CD4-positive, alpha-beta memory T cell (primary cell): Measurements from ENCODE around the gene ATP11C. TPM values are rescaled to one million over a fixed set of nuclear protein-coding genes. Genes with fewer than 3 reads are reported as not detected.
"Not testable (repeated sequence)": the region's sequence is repeated elsewhere in the genome, so short reads cannot be mapped to it uniquely, and the experiment has no call there.

Experiments
- CTCF ChIA-PET: fragments of 350-600 bp; sonication (Branson Sonifier 250); formaldehyde crosslinking; loops from one replicate; lab custom pipeline; 2021; ENCODE audit warnings: inconsistent platforms; ENCODE audit not compliant: partially characterized antibody; lab: Charles Lee
- POLR2A ChIA-PET: fragments of 350-600 bp; sonication (Branson Sonifier 250); formaldehyde crosslinking; loops from one replicate; lab custom pipeline; 2021; ENCODE audit not compliant: partially characterized antibody; lab: Charles Lee
- DNase-seq, 5 donors: peaks; one replicate each; pipeline versions ENCODE4 v3.0.0 to v3.0.0-alpha.2; 2020 to 2022; ENCODE audit warnings: mixed read lengths in 1 of 5
- H3K27ac ChIP-seq: one replicate; pipeline ENCODE4 v1.7.0; 2013; ENCODE audit warnings: low read depth, low read length
- H3K27me3 ChIP-seq: 2 replicates; pipeline ENCODE4 v1.7.0; 2013; ENCODE audit warnings: mild to moderate bottlenecking, low read length, moderate library complexity; ENCODE audit not compliant: insufficient read depth
- H3K36me3 ChIP-seq: 2 replicates; pipeline ENCODE4 v1.7.0; 2013; ENCODE audit warnings: mild to moderate bottlenecking, low read length, moderate library complexity; ENCODE audit not compliant: insufficient read depth
- H3K4me1 ChIP-seq: 2 replicates; pipeline ENCODE4 v1.7.0; 2013; ENCODE audit warnings: mild to moderate bottlenecking, low read length, moderate library complexity; ENCODE audit not compliant: insufficient read depth
- H3K4me3 ChIP-seq, 2 donors: one replicate each; pipeline ENCODE4 v1.7.0; 2013; ENCODE audit warnings: low read length in 2 of 2, mild to moderate bottlenecking in 1 of 2
- H3K9me3 ChIP-seq, 2 donors: one replicate each; pipeline ENCODE4 v1.7.0; 2013; ENCODE audit warnings: low read length in 2 of 2, control low read depth in 1 of 2; ENCODE audit not compliant: control insufficient read depth in 1 of 2
- H3K27ac Mint-ChIP-seq, 7 donors: one replicate each; pipeline ENCODE4 v1.8.0; 2020 to 2021; ENCODE audit warnings: mixed read lengths in 7 of 7, mild to moderate bottlenecking in 6 of 7, inconsistent platforms in 3 of 7, moderate library complexity in 3 of 7
- H3K27me3 Mint-ChIP-seq, 2 donors: one replicate each; pipeline ENCODE4 v1.8.0; 2020 to 2021; ENCODE audit warnings: mixed read lengths in 2 of 2
- H3K36me3 Mint-ChIP-seq, 2 donors: one replicate each; pipeline ENCODE4 v1.8.0; 2020 to 2021; ENCODE audit warnings: mixed read lengths in 2 of 2, inconsistent platforms in 1 of 2, mild to moderate bottlenecking in 1 of 2
- H3K4me1 Mint-ChIP-seq, 4 donors: one replicate each; pipeline ENCODE4 v1.8.0; 2020 to 2021; ENCODE audit warnings: mixed read lengths in 4 of 4, mild to moderate bottlenecking in 1 of 4
- H3K4me3 Mint-ChIP-seq, 8 donors: one replicate each; pipeline ENCODE4 v1.8.0; 2020 to 2021; ENCODE audit warnings: mixed read lengths in 8 of 8, mild to moderate bottlenecking in 7 of 8, moderate library complexity in 6 of 8, inconsistent platforms in 3 of 8
- H3K9me3 Mint-ChIP-seq, 8 donors: one replicate each; pipeline ENCODE4 v1.8.0; 2020 to 2021; ENCODE audit warnings: mixed read lengths in 8 of 8, mild to moderate bottlenecking in 5 of 8, inconsistent platforms in 3 of 8, moderate library complexity in 1 of 8
- intact Hi-C: fragments of 100-400 bp; cut with micrococcal nuclease; formaldehyde crosslinking; loops from one replicate; pipeline ENCODE4 v1.15.1; 2023
- polyA plus RNA-seq, 2 donors: library from polyadenylated mRNA; unstranded; fragments of 300-500 nt; fragmentation: Illumina TruSeq; gene quantifications; one replicate each; pipeline ENCODE4 v1.2.3, GENCODE V29; 2021
- total RNA-seq, 2 experiments: library from RNA; stranded (reverse); gene quantifications; one replicate each; pipeline ENCODE4 v1.2.3, GENCODE V29; 2021

The ATP11C gene
- total and polyA plus RNA-seq, 4 experiments from 2014 or later, result 3.4 to 25.6 (median 14.9) TPM

DNA sequence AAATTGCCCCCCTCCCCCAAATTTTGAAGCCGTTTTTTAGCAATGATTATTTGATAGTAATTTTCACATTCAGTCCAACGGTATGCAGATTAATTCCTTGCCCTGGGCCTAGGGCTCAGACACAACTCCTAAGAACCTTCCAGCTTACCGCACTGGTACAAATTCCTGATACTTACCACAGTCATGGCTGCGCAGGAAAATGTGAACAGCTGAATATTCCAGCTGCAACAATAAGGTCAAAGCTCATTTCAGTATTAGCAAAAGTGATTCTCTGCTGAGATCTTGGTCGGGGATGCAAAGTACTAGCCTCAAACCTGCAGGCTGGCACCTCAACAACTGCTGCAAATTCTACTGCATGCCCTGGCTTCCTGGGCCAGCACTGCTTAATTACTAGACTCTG lies 3.0 kb downstream of the ATP11C start:
- H3K27me3 Mint-ChIP-seq, result no peaks in the 10 kb centered on the region
- Histone ChIP-seq H3K4me1 (peaks cover 16% of the 10 kb centered on the region), H3K9me3 (no peaks in the 10 kb centered on the region), H3K4me3 (no peak overlapping the region), H3K36me3 (no peaks in the 10 kb centered on the region), H3K27me3 (no peaks in the 10 kb centered on the region), H3K27ac (no peak overlapping the region)
- peak overlapping the region in 3 of 8 donors; percentile 15 to 82 (median 80) for H3K4me3 Mint-ChIP-seq
- POLR2A ChIA-PET, result interaction anchor here (0.6 kb wide), 1 partner anchor 210 kb away, joined by 4 read pairs; no protein-coding TSS in a partner anchor
- intact Hi-C loops, result no loop called here
- no peaks in the 10 kb centered on the region for H3K9me3 Mint-ChIP-seq
- no peak for DNase-seq
- CTCF ChIA-PET, result interaction anchor here (1.6 kb wide), 1 partner anchor 9 kb away, joined by 3 read pairs; no protein-coding TSS in a partner anchor
- H3K36me3 Mint-ChIP-seq, result peaks cover 0 to 9% of the 10 kb centered on the region in 2 donors
- peaks cover 18 to 41% (median 29%) of the 10 kb centered on the region in 4 donors for H3K4me1 Mint-ChIP-seq
- peak overlapping the region in 1 of 7 donors; percentile 48 for H3K27ac Mint-ChIP-seq

DNA sequence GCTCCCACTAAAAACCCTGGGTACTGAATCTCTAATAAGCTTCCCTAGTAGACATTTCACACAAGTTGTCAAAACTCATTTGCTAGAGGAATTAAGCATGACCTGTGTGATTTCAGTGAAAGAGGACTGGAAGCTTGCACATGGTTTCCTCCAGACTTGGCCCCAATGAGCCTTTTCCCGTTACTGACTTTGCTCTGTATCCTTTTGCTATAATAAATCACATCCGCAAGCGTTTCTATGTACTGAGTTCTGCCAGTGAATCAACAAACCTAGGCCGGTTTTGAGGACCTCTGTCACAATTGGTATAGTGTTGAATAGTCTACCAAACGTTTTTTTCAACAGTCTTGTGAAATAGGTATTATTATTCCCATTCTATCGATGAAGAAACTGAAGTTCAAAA lies 8.2 kb downstream of the ATP11C start:
- peaks cover 13 to 36% (median 27%) of the 10 kb centered on the region in 4 donors for H3K4me1 Mint-ChIP-seq
- no peak for DNase-seq
- no peak overlapping the region for H3K4me3 ChIP-seq
- no peaks in the 10 kb centered on the region for H3K36me3 ChIP-seq
- CTCF ChIA-PET, result no interaction called here
- intact Hi-C loops, result no loop called here
- H3K4me1 ChIP-seq, result peaks cover 8% of the 10 kb centered on the region
- H3K36me3 Mint-ChIP-seq, result peaks cover 0 to 11% of the 10 kb centered on the region in 2 donors
- H3K9me3 ChIP-seq, result no peaks in the 10 kb centered on the region
- H3K27ac ChIP-seq, result no peak overlapping the region
- POLR2A ChIA-PET, result interaction anchor here (0.6 kb wide), 1 partner anchor 9 kb away, joined by 3 read pairs; no protein-coding TSS in a partner anchor
- H3K27ac Mint-ChIP-seq, result peak overlapping the region in 1 of 7 donors; percentile 4
- no peaks in the 10 kb centered on the region for H3K27me3 ChIP-seq
- no peak overlapping the region for H3K4me3 Mint-ChIP-seq
- H3K9me3 Mint-ChIP-seq, result no peaks in the 10 kb centered on the region
- no peaks in the 10 kb centered on the region for H3K27me3 Mint-ChIP-seq

DNA sequence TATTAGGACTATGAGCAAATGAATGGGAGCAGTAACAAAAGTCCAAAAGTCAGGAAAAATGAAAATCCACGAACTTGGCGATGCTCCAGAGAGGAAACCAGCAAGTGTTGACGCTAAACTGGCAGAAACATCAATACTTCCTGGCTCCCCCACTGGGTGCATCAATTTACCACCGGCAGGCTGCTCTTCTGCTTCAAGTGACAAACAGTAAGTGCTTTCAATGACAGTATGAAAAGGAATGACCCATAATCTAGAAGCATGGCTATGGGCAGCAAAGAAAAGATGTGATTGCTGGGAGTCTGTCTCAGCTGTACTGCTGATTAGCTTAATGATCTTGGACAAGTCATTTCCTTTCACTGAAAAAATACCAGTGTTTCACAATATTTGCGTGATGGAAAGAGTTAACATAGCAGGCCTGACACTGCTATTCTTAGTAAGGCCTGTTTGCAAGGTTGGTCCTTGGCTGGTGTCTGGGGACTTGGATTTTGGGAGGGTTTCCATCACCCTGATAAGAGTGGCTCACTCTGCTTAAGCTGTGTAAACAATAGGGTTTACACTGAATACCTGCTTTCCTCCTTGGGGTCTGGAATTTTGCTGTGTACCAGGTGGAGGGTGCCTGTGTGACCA lies 8.7 kb downstream of the ATP11C start:
- no peak overlapping the region for H3K4me3 ChIP-seq
- H3K27ac Mint-ChIP-seq, result peak overlapping the region in 1 of 7 donors; percentile 19
- H3K27ac ChIP-seq, result no peak overlapping the region
- H3K9me3 Mint-ChIP-seq, result no peaks in the 10 kb centered on the region
- peaks cover 0 to 11% of the 10 kb centered on the region in 2 donors for H3K36me3 Mint-ChIP-seq
- no peaks in the 10 kb centered on the region for H3K9me3 ChIP-seq
- no peaks in the 10 kb centered on the region for H3K27me3 Mint-ChIP-seq
- H3K4me3 Mint-ChIP-seq, result no peak overlapping the region
- CTCF ChIA-PET, result no interaction called here
- H3K27me3 ChIP-seq, result no peaks in the 10 kb centered on the region
- intact Hi-C loops, result no loop called here
- POLR2A ChIA-PET, result no interaction called here
- no peak for DNase-seq
- no peaks in the 10 kb centered on the region for H3K36me3 ChIP-seq
- peaks cover 7% of the 10 kb centered on the region for H3K4me1 ChIP-seq
- H3K4me1 Mint-ChIP-seq, result peaks cover 9 to 32% (median 24%) of the 10 kb centered on the region in 4 donors

DNA sequence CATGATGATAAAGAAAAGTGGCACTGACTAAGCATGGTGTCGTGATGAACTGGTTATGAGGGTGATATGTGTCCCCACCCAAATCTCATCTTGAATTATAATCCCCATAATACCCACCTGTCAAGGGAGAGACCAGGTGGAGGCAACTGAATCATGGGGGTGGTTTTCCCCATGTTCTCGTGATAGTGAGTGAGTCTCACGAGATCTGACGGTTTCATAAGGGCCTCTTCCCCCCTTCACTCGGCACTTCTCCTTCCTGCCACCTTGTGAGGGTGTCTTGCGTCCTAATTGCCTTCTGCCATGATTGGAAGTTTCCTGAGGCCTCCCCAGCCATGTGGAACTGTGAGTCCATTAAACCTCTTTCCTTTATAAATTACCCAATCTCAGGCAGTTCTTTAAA lies 11.7 kb downstream of the ATP11C start:
- peaks cover 7 to 25% (median 23%) of the 10 kb centered on the region in 4 donors for H3K4me1 Mint-ChIP-seq
- H3K36me3 Mint-ChIP-seq, result peaks cover 0 to 13% of the 10 kb centered on the region in 2 donors
- H3K27me3 Mint-ChIP-seq, H3K27ac ChIP-seq, H3K4me1 ChIP-seq, POLR2A ChIA-PET, H3K4me3 ChIP-seq, intact Hi-C loops, H3K4me3 Mint-ChIP-seq, H3K36me3 ChIP-seq, H3K9me3 Mint-ChIP-seq, DNase-seq, H3K27me3 ChIP-seq, H3K9me3 ChIP-seq: not testable (repeated sequence)
- peak overlapping the region in 1 of 7 donors; percentile 29 for H3K27ac Mint-ChIP-seq
- CTCF ChIA-PET, result interaction anchor here (1.2 kb wide), 1 partner anchor 9 kb away, joined by 3 read pairs; no protein-coding TSS in a partner anchor

DNA sequence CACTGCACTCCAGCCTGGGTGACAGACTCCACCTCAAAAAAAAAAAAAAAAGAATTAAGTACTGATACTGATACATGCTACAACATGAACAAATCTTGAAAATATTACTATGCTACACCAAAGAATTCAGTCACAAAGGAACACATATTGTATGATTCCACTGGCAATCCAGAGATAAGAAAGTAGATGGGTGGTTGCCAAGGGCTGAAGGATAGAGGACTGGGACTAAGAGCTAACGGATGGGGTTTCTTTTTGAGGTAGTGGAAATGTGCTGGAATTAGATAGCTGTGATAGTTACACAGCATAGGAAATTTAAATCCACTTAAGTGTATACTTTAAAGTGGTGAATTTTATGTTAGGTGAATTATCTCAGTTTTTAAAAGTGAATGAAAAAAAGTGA lies 12.5 kb downstream of the ATP11C start:
- POLR2A ChIA-PET, result no interaction called here
- no peak overlapping the region for H3K27ac Mint-ChIP-seq

DNA sequence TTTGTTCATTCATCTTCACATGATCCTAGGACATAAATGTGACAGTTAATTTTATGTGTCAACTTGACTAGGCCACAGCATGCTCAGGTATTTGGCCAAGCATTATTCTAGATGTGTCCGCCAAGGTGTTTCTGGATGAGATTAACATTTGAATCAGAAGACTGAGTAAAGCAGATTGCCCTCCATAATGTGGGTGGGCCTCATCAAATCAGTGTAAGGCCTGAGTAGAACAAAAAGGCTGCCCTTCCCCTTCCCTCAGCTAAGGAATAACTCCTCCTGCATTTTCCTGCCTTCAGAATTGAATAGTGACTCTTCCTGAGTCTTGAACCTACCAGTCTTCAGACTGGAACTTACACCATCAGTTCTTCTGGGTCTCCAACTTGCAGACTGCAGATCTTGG lies 18.4 kb downstream of the ATP11C start:
- ChIA-PET CTCF (no interaction called here), POLR2A (no interaction called here)
- no peaks in the 10 kb centered on the region for H3K9me3 ChIP-seq
- H3K27ac Mint-ChIP-seq, result no peak overlapping the region
- no peak overlapping the region for H3K27ac ChIP-seq
- no peaks in the 10 kb centered on the region for H3K27me3 Mint-ChIP-seq
- H3K36me3 Mint-ChIP-seq, result peaks cover 0 to 4% of the 10 kb centered on the region in 2 donors
- H3K4me1 ChIP-seq, result no peaks in the 10 kb centered on the region
- no peak overlapping the region for H3K4me3 Mint-ChIP-seq
- H3K4me1 Mint-ChIP-seq, result peaks cover 4 to 14% (median 9%) of the 10 kb centered on the region in 4 donors
- no peaks in the 10 kb centered on the region for H3K36me3 ChIP-seq
- DNase-seq, result no peak
- H3K4me3 ChIP-seq, result no peak overlapping the region
- intact Hi-C loops, result no loop called here
- H3K9me3 Mint-ChIP-seq, result no peaks in the 10 kb centered on the region
- H3K27me3 ChIP-seq, result no peaks in the 10 kb centered on the region

More for the DNA sequence above, 12.5 kb downstream of the ATP11C start:
- Histone ChIP-seq H3K4me3 (no peak overlapping the region), H3K27ac (no peak overlapping the region), H3K27me3 (no peaks in the 10 kb centered on the region), H3K36me3 (no peaks in the 10 kb centered on the region), H3K4me1 (peaks cover 7% of the 10 kb centered on the region), H3K9me3 (no peaks in the 10 kb centered on the region)
- CTCF ChIA-PET, result interaction anchor here (1.2 kb wide), 1 partner anchor 10 kb away, joined by 3 read pairs; no protein-coding TSS in a partner anchor
- Mint-ChIP-seq H3K27me3 (no peaks in the 10 kb centered on the region), H3K9me3 (no peaks in the 10 kb centered on the region), H3K4me1 (peaks cover 6 to 18% (median 17%) of the 10 kb centered on the region in 4 donors), H3K4me3 (no peak overlapping the region), H3K36me3 (peaks cover 0 to 10% of the 10 kb centered on the region in 2 donors)
- intact Hi-C loops, result no loop called here
- DNase-seq, result no peak

DNA sequence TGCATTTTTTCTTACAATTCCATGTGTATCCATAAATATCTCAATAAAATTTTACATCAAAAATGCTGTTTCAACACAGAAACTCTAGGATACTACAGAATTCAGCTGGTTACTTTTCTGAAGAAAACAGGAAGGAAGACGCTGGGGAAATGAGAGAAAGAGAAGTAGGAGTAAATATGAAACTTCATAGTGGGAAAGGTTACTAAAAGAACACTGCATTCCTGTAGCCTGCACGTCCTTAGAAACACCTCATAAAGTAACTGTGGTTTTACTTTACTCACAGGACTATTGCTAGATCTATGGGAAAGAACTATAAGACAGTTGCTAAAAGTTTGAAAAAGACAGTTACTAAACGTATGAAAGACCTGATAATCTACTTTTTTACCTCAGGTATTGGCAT lies 23.1 kb downstream of the ATP11C start:
- peaks cover 7 to 31% (median 19%) of the 10 kb centered on the region in 4 donors for H3K4me1 Mint-ChIP-seq

More for the DNA sequence above, 23.1 kb downstream of the ATP11C start:
- DNase-seq, result no peak
- Mint-ChIP-seq H3K27ac (no peak overlapping the region), H3K27me3 (no peaks in the 10 kb centered on the region), H3K9me3 (no peaks in the 10 kb centered on the region), H3K36me3 (peaks cover 0 to 1% of the 10 kb centered on the region in 2 donors), H3K4me3 (no peak overlapping the region)
- no peaks in the 10 kb centered on the region for H3K9me3 ChIP-seq
- ChIA-PET CTCF (no interaction called here), POLR2A (no interaction called here)
- intact Hi-C loops, result no loop called here
- peaks cover 5% of the 10 kb centered on the region for H3K4me1 ChIP-seq
- H3K4me3 ChIP-seq, result no peak overlapping the region
- H3K36me3 ChIP-seq, result no peaks in the 10 kb centered on the region
- no peak overlapping the region for H3K27ac ChIP-seq
- no peaks in the 10 kb centered on the region for H3K27me3 ChIP-seq
